SK-N-SH treated with all-trans-retinoic acid at 6 μM for 48 hours (cell line): Measurements from ENCODE around the gene FGGY.

Experiments used
- ATAC-seq: fragments of 200-7000 bp; cut with Tn5 transposase; 3 replicates; pipeline ENCODE4 v1.9.1; 2020; ENCODE audit warnings: mild to moderate bottlenecking, moderate library complexity
- ARNTL ChIP-seq: fragments of 450-650 bp; formaldehyde crosslinking; IDR thresholded peaks from 2 replicates; pipeline ENCODE4 v1.5.0; 2020; ENCODE audit warnings: low read depth, mild to moderate bottlenecking, moderate library complexity, borderline replicate concordance
- BACH2 ChIP-seq: fragments of 250-450 bp; sonication (Bioruptor Pico); IDR thresholded peaks from 2 replicates; pipeline ENCODE4 v1.9.0; 2021; ENCODE audit warnings: mild to moderate bottlenecking, borderline replicate concordance
- CREB5 ChIP-seq: fragments of 250-450 bp; sonication (Bioruptor Pico); IDR thresholded peaks from 2 replicates; pipeline ENCODE4 v1.5.1; 2020; ENCODE audit warnings: low read depth, mild to moderate bottlenecking, moderate library complexity
- CSDC2 ChIP-seq: fragments of 250-450 bp; sonication (Bioruptor Pico); IDR thresholded peaks from 2 replicates; pipeline ENCODE4 v1.5.0; 2020; ENCODE audit warnings: mild to moderate bottlenecking, moderate library complexity
- CSRNP3 ChIP-seq: fragments of 250-450 bp; sonication (Bioruptor Pico); IDR thresholded peaks from 2 replicates; pipeline ENCODE4 v1.5.1; 2021; ENCODE audit warnings: mild to moderate bottlenecking, moderate library complexity
- ESRRG ChIP-seq: fragments of 250-450 bp; sonication (Bioruptor Pico); IDR thresholded peaks from 2 replicates; pipeline ENCODE4 v1.6.1; 2021; ENCODE audit warnings: mild to moderate bottlenecking
- GLIS3 ChIP-seq: fragments of 250-450 bp; sonication (Bioruptor Pico); IDR thresholded peaks from 2 replicates; pipeline ENCODE4 v1.5.0; 2020; ENCODE audit warnings: mild to moderate bottlenecking, moderate library complexity
- ISL1 ChIP-seq: fragments of 250-450 bp; sonication (Bioruptor Pico); IDR thresholded peaks from 2 replicates; pipeline ENCODE4 v2.1.2; 2022; ENCODE audit warnings: mild to moderate bottlenecking, moderate library complexity
- OSR1 ChIP-seq: fragments of 250-450 bp; sonication (Bioruptor Pico); IDR thresholded peaks from 2 replicates; pipeline ENCODE4 v1.8.0; 2022; ENCODE audit warnings: moderate library complexity, mild to moderate bottlenecking, inconsistent platforms
- POU6F1 ChIP-seq: fragments of 250-450 bp; sonication (Bioruptor Pico); IDR thresholded peaks from 2 replicates; pipeline ENCODE4 v1.8.0; 2021; ENCODE audit warnings: low read depth, mild to moderate bottlenecking, moderate library complexity, borderline replicate concordance
- RARB ChIP-seq: fragments of 250-450 bp; sonication (Bioruptor Pico); IDR thresholded peaks from 2 replicates; pipeline ENCODE4 v1.8.0; 2021; ENCODE audit warnings: mild to moderate bottlenecking, moderate library complexity
- SNAI2 ChIP-seq: fragments of 250-450 bp; sonication (Bioruptor Pico); IDR thresholded peaks from 2 replicates; pipeline ENCODE4 v1.5.0; 2020; ENCODE audit warnings: mild to moderate bottlenecking, moderate library complexity
- TCF4 ChIP-seq: fragments of 250-450 bp; sonication (Bioruptor Pico); IDR thresholded peaks from 2 replicates; pipeline ENCODE4 v1.8.0; 2021; ENCODE audit warnings: mild to moderate bottlenecking, moderate library complexity, borderline replicate concordance
- TOX ChIP-seq: fragments of 250-450 bp; sonication (Bioruptor Pico); IDR thresholded peaks from 2 replicates; pipeline ENCODE4 v1.8.0; 2021; ENCODE audit warnings: mild to moderate bottlenecking, moderate library complexity, borderline replicate concordance
- TSHZ2 ChIP-seq: fragments of 250-450 bp; sonication (Bioruptor Pico); IDR thresholded peaks from 2 replicates; pipeline ENCODE4 v1.5.0; 2020; ENCODE audit warnings: mild to moderate bottlenecking, moderate library complexity
- ZFP3 ChIP-seq: fragments of 250-450 bp; sonication (Bioruptor Pico); IDR thresholded peaks from 2 replicates; pipeline ENCODE4 v1.5.0; 2020; ENCODE audit warnings: mild to moderate bottlenecking, moderate library complexity
- ZFP30 ChIP-seq: fragments of 450-650 bp; formaldehyde crosslinking; IDR thresholded peaks from 2 replicates; pipeline ENCODE4 v1.5.0; 2022; ENCODE audit warnings: mild to moderate bottlenecking, moderate library complexity
- ZNF70 ChIP-seq: fragments of 450-650 bp; formaldehyde crosslinking; IDR thresholded peaks from 2 replicates; pipeline ENCODE4 v1.5.0; 2020; ENCODE audit warnings: mild to moderate bottlenecking, moderate library complexity
- ZNF8 ChIP-seq: fragments of 450-650 bp; formaldehyde crosslinking; IDR thresholded peaks from 2 replicates; pipeline ENCODE4 v1.5.0; 2020; ENCODE audit warnings: mild to moderate bottlenecking, moderate library complexity

The FGGY gene

GRCh38 chr1:59561796-59562195 is 264.9 kb downstream of the FGGY start:
- no peak for ATAC-seq
- TF ChIP-seq CREB5 (CRISPR knock-in tag) (no peak), SNAI2 (CRISPR knock-in tag) (no peak), CSDC2 (no peak), CSRNP3 (no peak), ISL1 (no peak), ESRRG (no peak), TCF4 (CRISPR knock-in tag) (no peak), ZNF8 (no peak), OSR1 (CRISPR knock-in tag) (no peak), POU6F1 (CRISPR knock-in tag) (no peak), ZFP30 (CRISPR knock-in tag) (no peak), ZFP3 (no peak), BACH2 (no peak), ZNF70 (CRISPR knock-in tag) (no peak)

GRCh38 chr1:59564192-59564891 is 267.4 kb downstream of the FGGY start:
- no peak for ATAC-seq
- TF ChIP-seq ZFP30 (CRISPR knock-in tag): no peak
- TF ChIP-seq ESRRG: no peak
- TF ChIP-seq, all 23 proteins: peak for 0

- TF ChIP-seq SNAI2 (CRISPR knock-in tag): no peak
- TF ChIP-seq CREB5 (CRISPR knock-in tag): no peak
- no peak for TF ChIP-seq GLIS3
- TF ChIP-seq TSHZ2 (CRISPR knock-in tag): no peak
- TF ChIP-seq ARNTL (CRISPR knock-in tag): no peak
- TF ChIP-seq OSR1 (CRISPR knock-in tag): no peak
- TF ChIP-seq RARB (CRISPR knock-in tag): no peak
- TF ChIP-seq TOX (CRISPR knock-in tag): no peak
- TF ChIP-seq, all 23 proteins: peak for 0
- no peak for ATAC-seq
These were observed 268.9 kb downstream of the FGGY start for GRCh38 chr1:59565611-59566410.
